Measurements from ENCODE around the gene WDFY2.

DNA sequence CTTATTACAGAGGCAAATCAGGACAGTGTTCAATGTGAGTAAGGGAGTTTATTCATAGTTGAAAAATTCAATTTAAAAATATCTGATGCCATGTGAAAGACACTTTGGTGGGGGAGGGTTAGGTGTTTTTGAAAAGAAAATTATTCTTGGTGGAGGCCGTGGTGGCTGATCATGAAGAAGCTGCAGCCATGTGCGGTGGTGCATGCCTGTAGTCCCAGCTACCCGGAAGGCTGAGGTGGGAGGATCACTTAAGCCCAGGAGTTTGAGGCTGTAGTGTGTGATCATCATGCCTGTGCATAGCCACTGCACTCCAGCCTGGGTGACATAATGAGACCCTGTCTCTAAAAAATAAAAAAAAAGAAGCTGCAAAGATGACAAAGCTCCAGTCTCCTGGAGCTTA, 28.6 kb downstream of the WDFY2 start:
- TF ChIP-seq POLR2A (IDR thresholded peaks at IDR 0.05): no peak
- TF ChIP-seq, protein P1, sequence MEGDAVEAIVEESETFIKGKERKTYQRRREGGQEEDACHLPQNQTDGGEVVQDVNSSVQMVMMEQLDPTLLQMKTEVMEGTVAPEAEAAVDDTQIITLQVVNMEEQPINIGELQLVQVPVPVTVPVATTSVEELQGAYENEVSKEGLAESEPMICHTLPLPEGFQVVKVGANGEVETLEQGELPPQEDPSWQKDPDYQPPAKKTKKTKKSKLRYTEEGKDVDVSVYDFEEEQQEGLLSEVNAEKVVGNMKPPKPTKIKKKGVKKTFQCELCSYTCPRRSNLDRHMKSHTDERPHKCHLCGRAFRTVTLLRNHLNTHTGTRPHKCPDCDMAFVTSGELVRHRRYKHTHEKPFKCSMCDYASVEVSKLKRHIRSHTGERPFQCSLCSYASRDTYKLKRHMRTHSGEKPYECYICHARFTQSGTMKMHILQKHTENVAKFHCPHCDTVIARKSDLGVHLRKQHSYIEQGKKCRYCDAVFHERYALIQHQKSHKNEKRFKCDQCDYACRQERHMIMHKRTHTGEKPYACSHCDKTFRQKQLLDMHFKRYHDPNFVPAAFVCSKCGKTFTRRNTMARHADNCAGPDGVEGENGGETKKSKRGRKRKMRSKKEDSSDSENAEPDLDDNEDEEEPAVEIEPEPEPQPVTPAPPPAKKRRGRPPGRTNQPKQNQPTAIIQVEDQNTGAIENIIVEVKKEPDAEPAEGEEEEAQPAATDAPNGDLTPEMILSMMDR (IDR thresholded peaks at IDR 0.05): no peak

Data from stomach (tissue), 4 donors.